ENCODE data around the gene FBXL4. TPM values are rescaled to one million over a fixed set of nuclear protein-coding genes. Genes with fewer than 3 reads are reported as not detected.

Gene FBXL4
- polyA plus RNA-seq, 1 donor from 2014 or later: 9.7 TPM

- Histone ChIP-seq H3K9me3 (ENCODE audit: low read length) (no peaks in the 10 kb centered on the region), H3K27ac (ENCODE audit: low read length) (peak overlapping the region; percentile 78), H3K36me3 (ENCODE audit: insufficient read depth, low read length) (no peaks in the 10 kb centered on the region), H3K79me2 (replicated peaks; ENCODE audit: insufficient read depth, low read length) (peaks cover 61% of the 10 kb centered on the region), H2AFZ (ENCODE audit: low read depth, low read length) (no peak overlapping the region), H3K9me2 (ENCODE audit: insufficient read depth, low read length) (no peaks in the 10 kb centered on the region), H4K20me1 (ENCODE audit: insufficient read depth) (no peaks in the 10 kb centered on the region), H3K4me3 (ENCODE audit: low read length) (peak overlapping the region; percentile 91), H3K9ac (ENCODE audit: low read length) (peak overlapping the region; percentile 95), H3F3A (ENCODE audit: insufficient read depth, low read length, poor library complexity, severe bottlenecking) (no peaks in the 10 kb centered on the region), H3K4me2 (ENCODE audit: low read length) (peak overlapping the region; percentile 97), H3K27me3 (ENCODE audit: insufficient read depth, low read depth, low read length) (no peaks in the 10 kb centered on the region)
- no peak for TF ChIP-seq EP300 (conservative IDR thresholded peaks at IDR 0.05; ENCODE audit: poor library complexity, severe bottlenecking)
- no peak for TF ChIP-seq POLR2AphosphoS5 (IDR thresholded peaks at IDR 0.05)
- no peak for TF ChIP-seq EZH2 (IDR thresholded peaks at IDR 0.05; ENCODE audit: borderline replicate concordance, insufficient read depth, low read length, poor library complexity, severe bottlenecking)
- no peak for TF ChIP-seq MXI1 (conservative IDR thresholded peaks at IDR 0.05; ENCODE audit: poor library complexity, severe bottlenecking)
- no peak for TF ChIP-seq SMC3 (conservative IDR thresholded peaks at IDR 0.05; ENCODE audit: poor library complexity)
- no peak for TF ChIP-seq CTCF (IDR thresholded peaks at IDR 0.05; ENCODE audit: poor library complexity, severe bottlenecking)
- TF ChIP-seq RAD21 (conservative IDR thresholded peaks at IDR 0.05): no peak
- no peak for TF ChIP-seq REST (IDR thresholded peaks at IDR 0.05; ENCODE audit: borderline replicate concordance)
- TF ChIP-seq TAF1 (IDR thresholded peaks at IDR 0.05; ENCODE audit: low read depth): no peak
These were observed 103.2 kb downstream of the FBXL4 start for GRCh38 chr6:98844244-98845210.

- TF ChIP-seq EZH2 (IDR thresholded peaks at IDR 0.05; ENCODE audit: borderline replicate concordance, insufficient read depth, low read length, poor library complexity, severe bottlenecking) (no peak), EP300 (conservative IDR thresholded peaks at IDR 0.05; ENCODE audit: poor library complexity, severe bottlenecking) (no peak), MXI1 (conservative IDR thresholded peaks at IDR 0.05; ENCODE audit: poor library complexity, severe bottlenecking) (no peak), CTCF (IDR thresholded peaks at IDR 0.05; ENCODE audit: poor library complexity, severe bottlenecking) (no peak), SMC3 (conservative IDR thresholded peaks at IDR 0.05; ENCODE audit: poor library complexity) (no peak), REST (IDR thresholded peaks at IDR 0.05; ENCODE audit: borderline replicate concordance) (no peak), TAF1 (IDR thresholded peaks at IDR 0.05; ENCODE audit: low read depth) (no peak), RAD21 (conservative IDR thresholded peaks at IDR 0.05) (no peak), POLR2AphosphoS5 (IDR thresholded peaks at IDR 0.05) (no peak)
- peaks cover 5% of the 10 kb centered on the region for H4K20me1 ChIP-seq (ENCODE audit: insufficient read depth)
- H3K9me2 ChIP-seq (ENCODE audit: insufficient read depth, low read length): no peaks in the 10 kb centered on the region
- H3K79me2 ChIP-seq (replicated peaks; ENCODE audit: insufficient read depth, low read length): peaks cover 70% of the 10 kb centered on the region
- no peaks in the 10 kb centered on the region for H3K36me3 ChIP-seq (ENCODE audit: insufficient read depth, low read length)
- no peaks in the 10 kb centered on the region for H3K27me3 ChIP-seq (ENCODE audit: insufficient read depth, low read depth, low read length)
- no peaks in the 10 kb centered on the region for H3K9me3 ChIP-seq (ENCODE audit: low read length)
- H2AFZ ChIP-seq (ENCODE audit: low read depth, low read length): no peak overlapping the region
- H3K27ac ChIP-seq (ENCODE audit: low read length): peak overlapping the region; percentile 78
- peak overlapping the region; percentile 97 for H3K4me2 ChIP-seq (ENCODE audit: low read length)
- H3K9ac ChIP-seq (ENCODE audit: low read length): peak overlapping the region; percentile 95
- no peaks in the 10 kb centered on the region for H3F3A ChIP-seq (ENCODE audit: insufficient read depth, low read length, poor library complexity, severe bottlenecking)
- H3K4me3 ChIP-seq (ENCODE audit: low read length): peak overlapping the region; percentile 91
These were observed 104.2 kb downstream of the FBXL4 start for GRCh38 chr6:98843271-98844243.
